ENCODE results near the gene JAK1. TPM values are rescaled to one million over a fixed set of nuclear protein-coding genes. Genes with fewer than 3 reads are reported as not detected.

Gene JAK1
- polyA plus RNA-seq, 2 of the 4 experiments (the other 2 are of a cell fraction): 110 to 159 TPM

DNA sequence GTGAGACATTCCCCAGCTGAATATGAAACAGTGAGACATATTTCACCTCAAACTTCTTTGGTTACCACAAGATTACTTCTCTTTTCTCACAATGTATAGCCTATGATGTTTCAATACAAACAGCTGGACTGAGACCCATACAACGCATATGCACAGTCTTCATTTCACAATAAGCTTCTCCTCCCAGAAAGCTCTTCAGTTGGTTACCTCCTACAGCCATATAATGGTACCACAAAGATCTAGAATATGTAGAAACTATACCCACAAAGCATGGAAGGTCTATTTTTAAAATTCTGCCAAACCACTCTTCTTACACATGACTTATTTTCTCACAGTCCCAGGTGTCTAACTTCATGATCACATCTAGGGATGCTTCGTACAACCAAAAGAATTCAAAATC is 70.8 kb downstream of the JAK1 start:
- no peak for DNase-seq (ENCODE audit: low read depth in 1 of 2, low spot score in 1 of 2)
- POLR2A ChIA-PET: no interaction called here
- Histone ChIP-seq H3K27ac (peak overlapping the region; percentile 89 to 90), H3K4me2 (peak overlapping the region; percentile 61), H3K4me3 (no peak overlapping the region), H3K4me1 (peaks cover 92% of the 10 kb centered on the region), H3K9me3 (no peaks in the 10 kb centered on the region)
- ATAC-seq: no peak
- WGBS (ENCODE audit: missing lambda C conversion rate): 75% methylated on average over 2 of the region's 2 CpGs
- FAIRE-seq: no peak
- no peak for TF ChIP-seq RCOR1 (IDR thresholded peaks at IDR 0.05; ENCODE audit: low read depth, low read length)
- TF ChIP-seq FOSL2 (IDR thresholded peaks at IDR 0.05): no peak
- no peak for TF ChIP-seq FOSL2 (CRISPR knock-in tag; IDR thresholded peaks at IDR 0.05)
- no peak for TF ChIP-seq PHF8 (IDR thresholded peaks at IDR 0.05; ENCODE audit: borderline replicate concordance, low read depth)
- TF ChIP-seq, protein P1, sequence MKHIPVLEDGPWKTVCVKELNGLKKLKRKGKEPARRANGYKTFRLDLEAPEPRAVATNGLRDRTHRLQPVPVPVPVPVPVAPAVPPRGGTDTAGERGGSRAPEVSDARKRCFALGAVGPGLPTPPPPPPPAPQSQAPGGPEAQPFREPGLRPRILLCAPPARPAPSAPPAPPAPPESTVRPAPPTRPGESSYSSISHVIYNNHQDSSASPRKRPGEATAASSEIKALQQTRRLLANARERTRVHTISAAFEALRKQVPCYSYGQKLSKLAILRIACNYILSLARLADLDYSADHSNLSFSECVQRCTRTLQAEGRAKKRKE (CRISPR knock-in tag; IDR thresholded peaks at IDR 0.05; ENCODE audit: low read depth): no peak
- TF ChIP-seq KDM1A (IDR thresholded peaks at IDR 0.05; ENCODE audit: low read depth): no peak
- TF ChIP-seq, protein P2, sequence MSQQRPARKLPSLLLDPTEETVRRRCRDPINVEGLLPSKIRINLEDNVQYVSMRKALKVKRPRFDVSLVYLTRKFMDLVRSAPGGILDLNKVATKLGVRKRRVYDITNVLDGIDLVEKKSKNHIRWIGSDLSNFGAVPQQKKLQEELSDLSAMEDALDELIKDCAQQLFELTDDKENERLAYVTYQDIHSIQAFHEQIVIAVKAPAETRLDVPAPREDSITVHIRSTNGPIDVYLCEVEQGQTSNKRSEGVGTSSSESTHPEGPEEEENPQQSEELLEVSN (IDR thresholded peaks at IDR 0.05; ENCODE audit: borderline replicate concordance, low read depth): no peak
- TF ChIP-seq JUNB (IDR thresholded peaks at IDR 0.05): no peak
- no peak for TF ChIP-seq NFE2L2 (conservative IDR thresholded peaks at IDR 0.05; ENCODE audit: low read length)
- no peak for TF ChIP-seq EP300 (IDR thresholded peaks at IDR 0.05)
- TF ChIP-seq TFCP2L1 (CRISPR knock-in tag; IDR thresholded peaks at IDR 0.05): no peak
- no peak for TF ChIP-seq NR3C1 (IDR thresholded peaks at IDR 0.05)
- TF ChIP-seq HOXB5 (CRISPR knock-in tag; IDR thresholded peaks at IDR 0.05): no peak
- no peak for TF ChIP-seq CHD4 (IDR thresholded peaks at IDR 0.05; ENCODE audit: borderline replicate concordance)
- no peak for TF ChIP-seq EHF (CRISPR knock-in tag; IDR thresholded peaks at IDR 0.05)
- no peak for TF ChIP-seq HEYL (CRISPR knock-in tag; IDR thresholded peaks at IDR 0.05)
- TF ChIP-seq MYC (IDR thresholded peaks at IDR 0.05; ENCODE audit: borderline replicate concordance, low read length): no peak
- TF ChIP-seq TP53 (CRISPR knock-in tag; IDR thresholded peaks at IDR 0.05): no peak
- TF ChIP-seq, protein P3, sequence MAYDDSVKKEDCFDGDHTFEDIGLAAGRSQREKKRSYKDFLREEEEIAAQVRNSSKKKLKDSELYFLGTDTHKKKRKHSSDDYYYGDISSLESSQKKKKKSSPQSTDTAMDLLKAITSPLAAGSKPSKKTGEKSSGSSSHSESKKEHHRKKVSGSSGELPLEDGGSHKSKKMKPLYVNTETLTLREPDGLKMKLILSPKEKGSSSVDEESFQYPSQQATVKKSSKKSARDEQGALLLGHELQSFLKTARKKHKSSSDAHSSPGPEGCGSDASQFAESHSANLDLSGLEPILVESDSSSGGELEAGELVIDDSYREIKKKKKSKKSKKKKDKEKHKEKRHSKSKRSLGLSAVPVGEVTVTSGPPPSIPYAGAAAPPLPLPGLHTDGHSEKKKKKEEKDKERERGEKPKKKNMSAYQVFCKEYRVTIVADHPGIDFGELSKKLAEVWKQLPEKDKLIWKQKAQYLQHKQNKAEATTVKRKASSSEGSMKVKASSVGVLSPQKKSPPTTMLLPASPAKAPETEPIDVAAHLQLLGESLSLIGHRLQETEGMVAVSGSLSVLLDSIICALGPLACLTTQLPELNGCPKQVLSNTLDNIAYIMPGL (CRISPR knock-in tag; IDR thresholded peaks at IDR 0.05; ENCODE audit: borderline replicate concordance): no peak
- TF ChIP-seq HOXB13 (CRISPR knock-in tag; IDR thresholded peaks at IDR 0.05; ENCODE audit: low read depth): no peak
- no peak for TF ChIP-seq CBX2 (IDR thresholded peaks at IDR 0.05; ENCODE audit: borderline replicate concordance, low read depth)
- CTCF ChIA-PET: interaction anchor here (0.6 to 1.7 kb wide), 4 partner anchors 10 to 126 kb away, joined by 3 to 7 read pairs (median 5); no protein-coding TSS in a partner anchor

DNA sequence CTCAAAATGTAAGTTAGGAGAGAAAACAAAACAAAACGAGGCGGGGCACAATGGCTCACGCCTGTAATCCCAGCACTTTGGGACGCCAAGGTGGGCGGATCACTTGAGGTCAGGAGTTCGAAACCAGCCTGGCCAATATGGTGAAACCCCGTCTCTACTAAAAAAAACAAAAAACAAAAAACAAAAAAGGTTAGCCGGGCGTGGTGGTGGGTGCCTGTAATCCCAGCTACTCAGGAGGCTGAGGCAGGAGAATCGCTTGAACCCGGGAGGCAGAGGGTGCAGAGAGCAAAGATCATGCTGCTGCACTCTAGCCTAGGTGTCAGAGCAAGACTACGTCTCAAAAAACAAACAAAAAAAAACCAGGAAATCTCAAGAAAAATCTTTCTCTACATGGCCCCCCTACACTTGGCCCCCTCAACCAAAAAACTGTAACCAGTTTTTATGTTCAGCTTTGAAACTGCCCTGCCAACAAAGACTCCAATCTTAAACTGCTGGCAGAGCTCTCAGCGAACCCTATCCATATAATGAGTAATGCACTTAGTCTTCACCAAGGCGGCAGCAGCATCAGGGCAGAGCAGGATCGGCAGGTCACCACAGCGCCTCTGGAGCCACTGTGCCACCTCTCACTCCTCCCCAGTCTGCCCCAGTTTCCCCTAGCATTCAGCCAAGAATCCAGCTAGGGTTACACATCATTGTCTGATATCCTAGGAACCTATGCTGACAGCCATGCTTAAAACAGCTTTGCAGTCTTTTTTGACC is 71.7 kb downstream of the JAK1 start:
- CTCF ChIA-PET: interaction anchor here (0.5 to 1.7 kb wide), 13 partner anchors 9 to 827 kb away, joined by 3 to 7 read pairs (median 4); no protein-coding TSS in a partner anchor
- Histone ChIP-seq H3K4me1 (peaks cover 92% of the 10 kb centered on the region), H3K4me2 (peak overlapping the region; percentile 61), H3K27ac (peak overlapping the region; percentile 89 to 90), H3K4me3 (no peak overlapping the region), H3K9me3 (no peaks in the 10 kb centered on the region)
- TF ChIP-seq, protein P4, sequence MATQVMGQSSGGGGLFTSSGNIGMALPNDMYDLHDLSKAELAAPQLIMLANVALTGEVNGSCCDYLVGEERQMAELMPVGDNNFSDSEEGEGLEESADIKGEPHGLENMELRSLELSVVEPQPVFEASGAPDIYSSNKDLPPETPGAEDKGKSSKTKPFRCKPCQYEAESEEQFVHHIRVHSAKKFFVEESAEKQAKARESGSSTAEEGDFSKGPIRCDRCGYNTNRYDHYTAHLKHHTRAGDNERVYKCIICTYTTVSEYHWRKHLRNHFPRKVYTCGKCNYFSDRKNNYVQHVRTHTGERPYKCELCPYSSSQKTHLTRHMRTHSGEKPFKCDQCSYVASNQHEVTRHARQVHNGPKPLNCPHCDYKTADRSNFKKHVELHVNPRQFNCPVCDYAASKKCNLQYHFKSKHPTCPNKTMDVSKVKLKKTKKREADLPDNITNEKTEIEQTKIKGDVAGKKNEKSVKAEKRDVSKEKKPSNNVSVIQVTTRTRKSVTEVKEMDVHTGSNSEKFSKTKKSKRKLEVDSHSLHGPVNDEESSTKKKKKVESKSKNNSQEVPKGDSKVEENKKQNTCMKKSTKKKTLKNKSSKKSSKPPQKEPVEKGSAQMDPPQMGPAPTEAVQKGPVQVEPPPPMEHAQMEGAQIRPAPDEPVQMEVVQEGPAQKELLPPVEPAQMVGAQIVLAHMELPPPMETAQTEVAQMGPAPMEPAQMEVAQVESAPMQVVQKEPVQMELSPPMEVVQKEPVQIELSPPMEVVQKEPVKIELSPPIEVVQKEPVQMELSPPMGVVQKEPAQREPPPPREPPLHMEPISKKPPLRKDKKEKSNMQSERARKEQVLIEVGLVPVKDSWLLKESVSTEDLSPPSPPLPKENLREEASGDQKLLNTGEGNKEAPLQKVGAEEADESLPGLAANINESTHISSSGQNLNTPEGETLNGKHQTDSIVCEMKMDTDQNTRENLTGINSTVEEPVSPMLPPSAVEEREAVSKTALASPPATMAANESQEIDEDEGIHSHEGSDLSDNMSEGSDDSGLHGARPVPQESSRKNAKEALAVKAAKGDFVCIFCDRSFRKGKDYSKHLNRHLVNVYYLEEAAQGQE (IDR thresholded peaks at IDR 0.05): no peak
- ATAC-seq: peak; percentile 38 to 52; a peak in 3 of 6 replicates
- 40% methylated on average over 16 of the region's 16 CpGs for WGBS (ENCODE audit: missing lambda C conversion rate)
- POLR2A ChIA-PET: no interaction called here
- FAIRE-seq: no peak
- DNase-seq (ENCODE audit: low read depth in 1 of 2, low spot score in 1 of 2): peak in 1 of 2 experiments; percentile 56
